Fibroblast of the aortic adventitia (primary cell): Measurements from ENCODE around the gene AKR1C1. TPM values are rescaled to one million over a fixed set of nuclear protein-coding genes. Genes with fewer than 3 reads are reported as not detected.

ENCODE experiments used
- DNase-seq: peaks from one replicate; pipeline ENCODE4 v3.0.0-alpha.2; 2010; ENCODE audit warnings: low read depth
- H3K4me3 ChIP-seq: 2 replicates; pipeline ENCODE4 v1.5.1; 2011; ENCODE audit warnings: low read depth, mild to moderate bottlenecking, control low read depth, low read length, moderate library complexity
- CTCF ChIP-seq: IDR thresholded peaks from 2 replicates; pipeline ENCODE4 v1.5.1; 2011; ENCODE audit warnings: mild to moderate bottlenecking, low read length, control low read depth, inconsistent platforms; ENCODE audit not compliant: insufficient read depth
- total RNA-seq: library from RNA; depleted of rRNA; stranded (reverse); fragments of >200 nt; gene quantifications from 2 replicates; pipeline ENCODE4 v1.2.3, GENCODE V29; 2012; ENCODE audit warnings: low replicate concordance

AKR1C1 gene
- total RNA-seq, 1 donor, result 355 TPM

DNA sequence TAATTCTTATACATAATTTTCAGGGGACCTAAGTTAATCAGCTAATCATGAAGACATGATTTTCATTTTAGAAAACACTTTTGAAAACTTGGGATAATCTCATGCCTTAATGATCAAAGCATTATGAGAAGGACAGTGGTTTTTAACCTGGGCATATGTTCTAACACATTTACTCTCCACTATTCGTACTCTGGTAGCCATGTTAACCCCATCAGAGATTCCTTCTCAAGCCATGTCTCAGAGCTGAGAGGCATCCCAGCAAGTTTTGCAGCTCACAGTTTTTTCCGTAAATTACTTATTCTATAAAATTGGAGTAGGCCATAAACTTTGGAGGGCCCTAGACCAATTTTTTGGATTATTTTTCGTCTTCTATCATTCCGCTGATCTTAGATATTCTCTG lies 15.7 kb downstream of the AKR1C1 start:
- DNase-seq, result no peak
- no peak overlapping the region for H3K4me3 ChIP-seq
- no peak for TF ChIP-seq CTCF

GRCh38 chr10:4980793-4981192 lies 17.6 kb downstream of the AKR1C1 start:
- no peak overlapping the region for H3K4me3 ChIP-seq
- no peak for TF ChIP-seq CTCF
- no peak for DNase-seq

DNA sequence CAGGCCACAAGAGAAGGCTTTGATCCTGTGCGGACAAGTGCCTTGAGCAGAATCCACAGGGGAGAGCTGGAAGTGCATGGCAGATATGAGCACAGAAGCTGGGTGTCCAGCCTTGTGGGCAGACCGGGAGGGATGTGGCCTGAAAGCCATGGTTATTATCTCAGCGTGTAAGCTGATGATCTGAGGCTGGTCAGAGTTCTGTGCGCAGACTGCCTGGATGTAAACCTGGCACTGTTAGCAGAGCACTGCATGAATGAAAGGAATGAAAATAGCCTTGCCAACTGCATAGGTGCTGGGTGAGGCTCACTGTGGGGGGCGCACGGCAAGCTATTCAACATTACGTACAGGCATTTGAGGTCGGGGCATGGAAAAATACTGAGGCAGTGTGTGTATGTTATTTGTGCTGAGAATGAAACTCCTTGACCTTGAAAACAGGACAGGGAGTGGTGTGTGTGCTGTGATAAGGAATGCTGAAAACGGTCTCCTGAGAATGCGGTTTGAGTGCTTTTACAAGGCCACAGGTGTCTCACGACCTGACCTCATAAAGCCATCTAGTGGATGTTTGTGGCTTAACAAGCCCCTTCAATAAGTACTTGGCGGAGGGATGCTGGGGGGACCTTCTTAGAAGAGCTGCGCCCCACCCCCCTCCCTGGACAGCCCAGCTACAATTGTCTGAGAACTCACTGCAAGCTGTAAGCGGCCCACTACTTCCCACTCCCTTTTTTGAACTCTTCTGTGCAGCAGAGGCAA lies 18.7 kb downstream of the AKR1C1 start:
- no peak overlapping the region for H3K4me3 ChIP-seq
- peak; percentile 45 for TF ChIP-seq CTCF
- peak; percentile 61 for DNase-seq

GRCh38 chr10:4982764-4983226 lies 19.6 kb downstream of the AKR1C1 start:
- H3K4me3 ChIP-seq, result no peak overlapping the region
- no peak for TF ChIP-seq CTCF
- DNase-seq, result peak; percentile 77

DNA sequence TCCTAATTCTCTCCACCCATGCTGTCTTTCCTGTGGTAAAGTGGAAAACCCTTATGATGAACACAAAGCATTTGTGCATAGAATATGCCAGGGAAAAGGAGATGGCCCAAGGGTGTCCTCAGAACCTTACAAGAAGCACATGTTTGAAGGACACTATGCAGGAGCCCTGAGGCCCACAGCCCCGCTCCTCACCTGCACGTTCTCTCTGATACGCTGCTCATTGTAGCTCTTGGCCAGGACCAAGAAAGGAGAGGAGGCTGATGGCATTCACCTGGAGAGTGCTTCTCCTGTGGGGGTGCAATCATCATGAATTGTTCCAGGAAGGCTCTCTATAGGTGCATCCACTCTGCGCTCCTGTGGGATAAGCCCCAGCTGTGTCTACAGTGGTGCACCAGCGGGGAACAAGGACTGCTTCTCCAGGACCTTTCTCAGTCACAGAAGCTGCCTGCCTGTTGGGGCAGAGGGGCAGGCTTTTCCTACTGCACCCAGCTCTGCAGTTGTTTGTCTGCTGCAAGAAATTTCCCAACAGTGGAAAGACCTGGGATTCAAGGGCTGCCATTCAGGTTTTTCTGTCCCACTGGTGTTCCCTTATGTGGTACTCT lies 20.5 kb downstream of the AKR1C1 start:
- peak; percentile 23 for DNase-seq
- no peak for TF ChIP-seq CTCF
- no peak overlapping the region for H3K4me3 ChIP-seq

GRCh38 chr10:4984223-4984622 lies 21.0 kb downstream of the AKR1C1 start:
- TF ChIP-seq CTCF, result no peak
- peak; percentile 17 for DNase-seq
- H3K4me3 ChIP-seq, result no peak overlapping the region
